Endodermal cell (in vitro differentiated cells): ENCODE data around the gene PRKAA2. TPM values are rescaled to one million over a fixed set of nuclear protein-coding genes. Genes with fewer than 3 reads are reported as not detected.

Experiments
- DNase-seq: peaks from one replicate; pipeline ENCODE4 v3.0.0-alpha.2; 2017
- H3K27ac ChIP-seq: 2 replicates; pipeline ENCODE4 v1.5.1; 2013; ENCODE audit warnings: mild to moderate bottlenecking, low read depth, low read length, moderate library complexity
- H3K27me3 ChIP-seq: 2 replicates; pipeline ENCODE4 v1.6.1; 2013; ENCODE audit warnings: mild to moderate bottlenecking, low read length, moderate library complexity; ENCODE audit not compliant: insufficient read depth, control insufficient read depth, poor library complexity, severe bottlenecking
- H3K36me3 ChIP-seq: 2 replicates; pipeline ENCODE4 v1.7.0; 2013; ENCODE audit warnings: mild to moderate bottlenecking, low read length, moderate library complexity; ENCODE audit not compliant: control insufficient read depth, insufficient read depth
- H3K4me1 ChIP-seq: one replicate; pipeline ENCODE4 v1.7.0; 2013; ENCODE audit warnings: low read length; ENCODE audit not compliant: control insufficient read depth, insufficient read depth
- H3K4me3 ChIP-seq: 2 replicates; pipeline ENCODE4 v1.5.1; 2013; ENCODE audit warnings: mild to moderate bottlenecking, low read length, moderate library complexity
- H3K9ac ChIP-seq: 2 replicates; pipeline ENCODE4 v1.6.1; 2013; ENCODE audit warnings: mild to moderate bottlenecking, low read length, moderate library complexity; ENCODE audit not compliant: poor library complexity, severe bottlenecking; ENCODE audit errors: extremely low read depth
- H3K9me3 ChIP-seq: 2 replicates; pipeline ENCODE4 v1.6.1; 2013; ENCODE audit warnings: mild to moderate bottlenecking, low read length, moderate library complexity; ENCODE audit not compliant: control insufficient read depth
- H3K27ac Mint-ChIP-seq: 2 replicates; pipeline ENCODE4 v1.8.0; 2020; ENCODE audit warnings: mixed read lengths
- H3K27me3 Mint-ChIP-seq: 2 replicates; pipeline ENCODE4 v1.8.0; 2021; ENCODE audit warnings: mild to moderate bottlenecking, mixed read lengths; ENCODE audit not compliant: insufficient read depth
- H3K36me3 Mint-ChIP-seq: 2 replicates; pipeline ENCODE4 v1.8.0; 2020; ENCODE audit warnings: low read depth, mixed read lengths
- H3K4me1 Mint-ChIP-seq: 2 replicates; pipeline ENCODE4 v1.8.0; 2020; ENCODE audit warnings: mixed read lengths
- H3K4me3 Mint-ChIP-seq: 2 replicates; pipeline ENCODE4 v1.8.0; 2020; ENCODE audit warnings: mild to moderate bottlenecking, moderate library complexity, mixed read lengths
- H3K9me3 Mint-ChIP-seq: 2 replicates; pipeline ENCODE4 v1.8.0; 2020; ENCODE audit warnings: mild to moderate bottlenecking, mixed read lengths
- WGBS, 2 experiments: methylation state at CpG; one replicate each; pipeline versions ENCODE4 v1.1.5 to v1.1.7; 2013; ENCODE audit warnings: missing lambda C conversion rate in 2 of 2, mixed read lengths in 1 of 2; ENCODE audit not compliant: insufficient coverage in 1 of 2, insufficient read length in 1 of 2; 5-methylcytosine and 5-hydroxymethylcytosine counted together
- total RNA-seq, 2 donors: library from RNA; stranded (reverse); fragmentation: NEBNext Ultra II Directional in 1 of 2; extraction: Animal tissue kit (Norgen Biotek cat#: 25700) in 1 of 2; gene quantifications; 2 replicates in 1 of 2; 3 replicates in 1 of 2; pipeline ENCODE4 v1.2.1, GENCODE V29; 2021
- TF ChIP-seq, protein P1 (sequence below): fragments of 200-600 bp; sonication (generic); conservative IDR thresholded peaks from 2 replicates; pipeline ENCODE4 v1.5.0; 2021; ENCODE audit warnings: antibody characterized with exemption, mild to moderate bottlenecking

The PRKAA2 gene
- total RNA-seq, 2 donors from 2014 or later = 4.7 to 15.3 TPM

DNA sequence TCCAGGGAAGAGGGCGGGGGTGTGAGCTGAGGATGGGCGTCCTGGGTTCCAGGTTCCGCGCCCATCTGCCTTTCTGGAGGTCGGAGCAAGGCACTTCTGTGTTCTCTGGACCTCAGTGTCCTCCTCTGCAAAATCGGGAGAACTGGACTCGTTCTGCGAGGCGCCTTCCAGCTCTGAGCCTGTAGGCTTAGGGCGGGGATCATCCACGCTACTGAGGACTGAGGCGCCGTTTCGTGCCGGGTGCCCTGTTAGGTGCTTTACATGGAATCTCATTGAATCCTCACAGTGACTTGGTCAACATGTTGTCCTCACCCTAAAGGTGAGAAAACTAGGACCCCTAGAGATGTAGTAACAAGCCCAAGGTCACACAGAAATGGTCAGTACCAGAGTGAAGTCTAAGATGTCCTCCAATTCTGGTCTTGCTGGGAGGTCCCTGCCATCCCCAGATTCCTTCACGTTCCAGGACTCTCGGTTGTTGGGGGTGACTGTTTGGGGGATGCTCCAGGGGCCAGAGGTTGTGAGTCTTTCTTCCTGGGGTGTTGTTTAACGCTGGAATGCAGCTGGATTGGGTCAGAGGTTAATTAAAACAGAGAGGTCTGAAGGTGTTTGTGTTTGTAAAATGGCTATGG is 677 bp downstream of the PRKAA2 start:
- no peaks in the 10 kb centered on the region for H3K36me3 Mint-ChIP-seq
- TF ChIP-seq, protein P1, sequence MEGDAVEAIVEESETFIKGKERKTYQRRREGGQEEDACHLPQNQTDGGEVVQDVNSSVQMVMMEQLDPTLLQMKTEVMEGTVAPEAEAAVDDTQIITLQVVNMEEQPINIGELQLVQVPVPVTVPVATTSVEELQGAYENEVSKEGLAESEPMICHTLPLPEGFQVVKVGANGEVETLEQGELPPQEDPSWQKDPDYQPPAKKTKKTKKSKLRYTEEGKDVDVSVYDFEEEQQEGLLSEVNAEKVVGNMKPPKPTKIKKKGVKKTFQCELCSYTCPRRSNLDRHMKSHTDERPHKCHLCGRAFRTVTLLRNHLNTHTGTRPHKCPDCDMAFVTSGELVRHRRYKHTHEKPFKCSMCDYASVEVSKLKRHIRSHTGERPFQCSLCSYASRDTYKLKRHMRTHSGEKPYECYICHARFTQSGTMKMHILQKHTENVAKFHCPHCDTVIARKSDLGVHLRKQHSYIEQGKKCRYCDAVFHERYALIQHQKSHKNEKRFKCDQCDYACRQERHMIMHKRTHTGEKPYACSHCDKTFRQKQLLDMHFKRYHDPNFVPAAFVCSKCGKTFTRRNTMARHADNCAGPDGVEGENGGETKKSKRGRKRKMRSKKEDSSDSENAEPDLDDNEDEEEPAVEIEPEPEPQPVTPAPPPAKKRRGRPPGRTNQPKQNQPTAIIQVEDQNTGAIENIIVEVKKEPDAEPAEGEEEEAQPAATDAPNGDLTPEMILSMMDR = no peak

DNA sequence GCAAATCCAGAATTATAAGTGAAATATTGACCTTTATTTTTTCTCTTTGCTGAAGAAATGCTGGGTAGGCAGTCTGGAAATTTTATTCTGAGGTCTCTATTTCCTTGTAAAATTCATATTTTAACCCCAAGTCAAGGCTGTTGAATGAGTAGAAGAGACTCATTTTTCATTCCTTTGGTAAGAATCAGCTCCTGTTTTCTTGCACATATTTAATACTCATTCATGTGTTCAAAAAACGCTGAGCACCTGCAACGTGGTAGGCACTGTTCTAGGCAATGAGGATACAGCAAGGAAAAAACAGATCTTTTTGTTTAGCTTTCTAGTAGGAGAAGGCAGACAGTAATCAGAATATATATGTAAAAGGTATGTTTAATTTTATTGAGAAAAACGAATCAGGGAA is 1.5 kb downstream of the PRKAA2 start:
- 75 to 76% methylated on average over 3 of the region's 3 CpGs for WGBS, 2 experiments
- no peak for DNase-seq
- peaks cover 20% of the 10 kb centered on the region for H3K4me1 Mint-ChIP-seq
- no peaks in the 10 kb centered on the region for H3K4me1 ChIP-seq
- H3K4me3 ChIP-seq = peak overlapping the region; percentile 85
- H3K27me3 Mint-ChIP-seq = peaks cover 58% of the 10 kb centered on the region
- H3K27ac Mint-ChIP-seq = no peak overlapping the region
- TF ChIP-seq, protein P1 = no peak
- no peak overlapping the region for H3K27ac ChIP-seq
- no peaks in the 10 kb centered on the region for H3K36me3 Mint-ChIP-seq
- no peak overlapping the region for H3K9ac ChIP-seq
- no peaks in the 10 kb centered on the region for H3K9me3 Mint-ChIP-seq
- H3K9me3 ChIP-seq = no peaks in the 10 kb centered on the region
- no peak overlapping the region for H3K4me3 Mint-ChIP-seq
- no peaks in the 10 kb centered on the region for H3K36me3 ChIP-seq
- H3K27me3 ChIP-seq = peaks cover 40% of the 10 kb centered on the region

More for the DNA sequence above, 677 bp downstream of the PRKAA2 start:
- Mint-ChIP-seq H3K9me3 (no peaks in the 10 kb centered on the region), H3K27ac (peak overlapping the region; percentile 1), H3K27me3 (peaks cover 58% of the 10 kb centered on the region), H3K4me3 (peak overlapping the region; percentile 78), H3K4me1 (peaks cover 17% of the 10 kb centered on the region)
- Histone ChIP-seq H3K27ac (no peak overlapping the region), H3K9ac (peak overlapping the region; percentile 36), H3K4me1 (no peaks in the 10 kb centered on the region), H3K36me3 (no peaks in the 10 kb centered on the region), H3K27me3 (peaks cover 40% of the 10 kb centered on the region), H3K4me3 (peak overlapping the region; percentile 85), H3K9me3 (no peaks in the 10 kb centered on the region)
- WGBS, 2 experiments = 3 to 4% methylated on average over 14 to 18 of the region's 18 CpGs
- peak; percentile 78 for DNase-seq

DNA sequence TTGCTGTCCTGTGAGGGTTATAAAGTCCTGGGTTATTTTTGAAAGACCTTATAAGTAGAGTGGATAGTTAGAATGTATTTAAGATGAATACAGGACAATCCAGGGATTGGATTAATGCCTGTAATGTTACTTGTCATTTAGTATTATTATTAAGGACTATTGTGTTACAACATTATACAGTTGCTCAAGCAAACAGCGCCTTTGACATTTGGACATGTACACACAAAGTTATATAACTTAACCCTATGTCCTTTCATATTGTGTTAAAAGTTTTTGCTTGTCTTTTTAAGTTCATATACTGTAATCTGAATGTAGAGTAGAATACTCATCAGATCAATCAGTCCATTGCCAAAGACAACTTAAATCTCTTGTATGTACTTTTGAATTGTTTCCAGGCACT is 2.0 kb downstream of the PRKAA2 start:
- H3K27me3 Mint-ChIP-seq = peaks cover 54% of the 10 kb centered on the region
- TF ChIP-seq, protein P1 = no peak

More for the DNA sequence above, 2.0 kb downstream of the PRKAA2 start:
- Histone ChIP-seq H3K27me3 (peaks cover 40% of the 10 kb centered on the region), H3K36me3 (no peaks in the 10 kb centered on the region), H3K27ac (no peak overlapping the region), H3K9ac (no peak overlapping the region), H3K4me3 (no peak overlapping the region), H3K4me1 (no peaks in the 10 kb centered on the region), H3K9me3 (no peaks in the 10 kb centered on the region)
- no CpG with 5 or more reads among the region's 1 CpG for WGBS, 2 experiments
- Mint-ChIP-seq H3K9me3 (no peaks in the 10 kb centered on the region), H3K36me3 (no peaks in the 10 kb centered on the region), H3K4me3 (no peak overlapping the region), H3K27ac (no peak overlapping the region), H3K4me1 (peaks cover 20% of the 10 kb centered on the region)
- DNase-seq = no peak
